DND-41 (cell line): ENCODE data around the gene RGS17.

Source experiments
- EZH2 ChIP-seq: IDR thresholded peaks from 3 replicates; pipeline ENCODE4 v1.6.1; 2012; ENCODE audit warnings: borderline replicate concordance, low read depth, mild to moderate bottlenecking, moderate library complexity, low read length, inconsistent platforms; ENCODE audit not compliant: severe bottlenecking
- TF ChIP-seq, protein P1 (sequence below): IDR thresholded peaks from 2 replicates; pipeline ENCODE4 v1.5.1; 2012; ENCODE audit warnings: borderline replicate concordance, low read length, moderate library complexity, mild to moderate bottlenecking; ENCODE audit not compliant: poor library complexity, severe bottlenecking; ENCODE audit errors: extremely low read depth

DNA sequence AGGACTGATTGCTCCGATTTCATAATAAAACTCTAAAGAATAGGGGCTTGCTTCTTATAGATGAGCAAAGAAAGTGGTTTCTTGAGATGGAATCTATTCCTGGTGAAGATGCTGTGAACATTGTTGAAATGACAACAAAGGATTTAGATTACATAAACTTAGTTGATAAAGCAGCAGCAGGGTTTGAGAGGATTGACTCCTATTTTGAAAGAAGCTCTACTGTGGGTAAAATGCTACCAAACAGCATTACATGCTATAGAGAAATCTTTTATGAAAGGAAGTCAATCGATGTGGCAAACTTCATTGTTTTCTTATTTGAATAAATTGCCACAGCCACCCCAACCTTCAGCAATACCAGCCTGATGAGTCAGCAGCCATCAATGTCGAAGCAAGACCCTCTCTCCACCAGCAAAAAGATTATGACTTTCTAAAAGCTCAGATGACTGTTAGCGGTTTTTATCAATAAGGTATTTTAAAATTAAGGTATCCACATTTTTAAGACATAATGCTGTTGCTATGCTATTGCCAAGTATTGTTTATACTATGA lies 115.9 kb downstream of the RGS17 start:
- TF ChIP-seq, protein P1, sequence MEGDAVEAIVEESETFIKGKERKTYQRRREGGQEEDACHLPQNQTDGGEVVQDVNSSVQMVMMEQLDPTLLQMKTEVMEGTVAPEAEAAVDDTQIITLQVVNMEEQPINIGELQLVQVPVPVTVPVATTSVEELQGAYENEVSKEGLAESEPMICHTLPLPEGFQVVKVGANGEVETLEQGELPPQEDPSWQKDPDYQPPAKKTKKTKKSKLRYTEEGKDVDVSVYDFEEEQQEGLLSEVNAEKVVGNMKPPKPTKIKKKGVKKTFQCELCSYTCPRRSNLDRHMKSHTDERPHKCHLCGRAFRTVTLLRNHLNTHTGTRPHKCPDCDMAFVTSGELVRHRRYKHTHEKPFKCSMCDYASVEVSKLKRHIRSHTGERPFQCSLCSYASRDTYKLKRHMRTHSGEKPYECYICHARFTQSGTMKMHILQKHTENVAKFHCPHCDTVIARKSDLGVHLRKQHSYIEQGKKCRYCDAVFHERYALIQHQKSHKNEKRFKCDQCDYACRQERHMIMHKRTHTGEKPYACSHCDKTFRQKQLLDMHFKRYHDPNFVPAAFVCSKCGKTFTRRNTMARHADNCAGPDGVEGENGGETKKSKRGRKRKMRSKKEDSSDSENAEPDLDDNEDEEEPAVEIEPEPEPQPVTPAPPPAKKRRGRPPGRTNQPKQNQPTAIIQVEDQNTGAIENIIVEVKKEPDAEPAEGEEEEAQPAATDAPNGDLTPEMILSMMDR: no peak
- TF ChIP-seq EZH2: no peak
